SJSA1 (cell line): Measurements from ENCODE around the gene GABPB2. TPM values are rescaled to one million over a fixed set of nuclear protein-coding genes. Genes with fewer than 3 reads are reported as not detected.

Experiments used
- DNase-seq, 2 experiments: peaks; one replicate each; pipeline ENCODE4 v3.0.0-alpha.2; 2015 to 2020; ENCODE audit warnings: low spot score in 2 of 2, low read depth in 1 of 2
- H3K27ac ChIP-seq: fragments of 250-450 bp; sonication (Bioruptor Pico); 2 replicates; pipeline ENCODE4 v1.5.1; 2020; ENCODE audit warnings: mild to moderate bottlenecking, moderate library complexity
- H3K27me3 ChIP-seq: fragments of 250-450 bp; sonication (Bioruptor Pico); replicated peaks from 2 replicates; pipeline ENCODE4 v1.5.1; 2020; ENCODE audit warnings: mild to moderate bottlenecking, moderate library complexity
- H3K36me3 ChIP-seq: fragments of 250-450 bp; sonication (Bioruptor Pico); 2 replicates; pipeline ENCODE4 v1.5.1; 2020; ENCODE audit warnings: mild to moderate bottlenecking
- H3K4me1 ChIP-seq: fragments of 250-450 bp; sonication (Bioruptor Pico); replicated peaks from 2 replicates; pipeline ENCODE4 v1.6.1; 2021; ENCODE audit warnings: mild to moderate bottlenecking
- H3K4me3 ChIP-seq: fragments of 250-450 bp; sonication (Bioruptor Pico); 2 replicates; pipeline ENCODE4 v1.5.1; 2020; ENCODE audit warnings: mild to moderate bottlenecking
- H3K9me3 ChIP-seq: fragments of 250-450 bp; sonication (Bioruptor Pico); replicated peaks from 2 replicates; pipeline ENCODE4 v1.5.1; 2020; ENCODE audit warnings: mild to moderate bottlenecking
- total RNA-seq: library from RNA; depleted of rRNA; stranded (reverse); fragments of >200 nt; shearing (Covaris generic); gene quantifications from 2 replicates; pipeline ENCODE4 v1.2.3, GENCODE V29; 2014

GABPB2 gene
- total RNA-seq, 1 experiment from 2014 or later, result 9.3 TPM

- H3K4me3 ChIP-seq, result no peak overlapping the region
- no peaks in the 10 kb centered on the region for H3K27me3 ChIP-seq
- H3K27ac ChIP-seq, result no peak overlapping the region
- no peaks in the 10 kb centered on the region for H3K9me3 ChIP-seq
- peaks cover 19% of the 10 kb centered on the region for H3K4me1 ChIP-seq
- DNase-seq, result no peak
- H3K36me3 ChIP-seq, result peaks cover 53% of the 10 kb centered on the region
Observed at GRCh38 chr1:151050051-151050688, 20.4 kb upstream of the GABPB2 start.

DNA sequence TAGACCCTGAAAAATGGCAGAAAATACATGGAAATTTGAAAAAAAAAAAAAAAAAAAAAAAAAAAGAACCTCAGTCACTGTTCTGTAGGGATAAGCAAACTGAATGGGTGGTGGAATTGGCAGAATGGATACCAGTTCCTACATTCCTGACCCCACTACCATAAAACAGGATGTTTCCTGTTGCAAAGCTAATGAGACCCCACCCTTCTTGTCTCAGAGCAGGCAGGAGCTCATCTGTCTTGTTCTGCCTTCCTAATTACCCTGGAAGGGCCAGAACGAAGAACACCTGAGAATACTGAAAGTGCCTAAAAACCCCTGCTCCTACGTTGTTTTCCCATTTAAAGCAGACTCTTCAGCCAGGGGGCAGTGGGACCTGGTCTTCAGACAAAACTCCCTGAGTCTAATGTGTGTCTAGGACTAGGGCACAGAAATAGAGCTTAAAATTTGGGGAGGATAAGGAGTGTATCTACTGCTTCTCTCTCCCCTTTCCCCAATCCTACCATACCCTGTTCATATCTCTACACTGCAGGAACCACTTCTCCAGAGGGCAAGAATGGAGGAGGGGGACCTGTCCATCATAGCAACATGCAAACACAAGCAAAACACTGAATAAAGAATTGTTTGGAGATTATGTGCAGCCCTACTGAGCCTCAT is 19.1 kb upstream of the GABPB2 start:
- H3K27me3 ChIP-seq, result no peaks in the 10 kb centered on the region
- H3K4me1 ChIP-seq, result peaks cover 19% of the 10 kb centered on the region
- H3K36me3 ChIP-seq, result peaks cover 66% of the 10 kb centered on the region
- DNase-seq, result no peak
- no peak overlapping the region for H3K27ac ChIP-seq
- H3K9me3 ChIP-seq, result no peaks in the 10 kb centered on the region
- no peak overlapping the region for H3K4me3 ChIP-seq

DNA sequence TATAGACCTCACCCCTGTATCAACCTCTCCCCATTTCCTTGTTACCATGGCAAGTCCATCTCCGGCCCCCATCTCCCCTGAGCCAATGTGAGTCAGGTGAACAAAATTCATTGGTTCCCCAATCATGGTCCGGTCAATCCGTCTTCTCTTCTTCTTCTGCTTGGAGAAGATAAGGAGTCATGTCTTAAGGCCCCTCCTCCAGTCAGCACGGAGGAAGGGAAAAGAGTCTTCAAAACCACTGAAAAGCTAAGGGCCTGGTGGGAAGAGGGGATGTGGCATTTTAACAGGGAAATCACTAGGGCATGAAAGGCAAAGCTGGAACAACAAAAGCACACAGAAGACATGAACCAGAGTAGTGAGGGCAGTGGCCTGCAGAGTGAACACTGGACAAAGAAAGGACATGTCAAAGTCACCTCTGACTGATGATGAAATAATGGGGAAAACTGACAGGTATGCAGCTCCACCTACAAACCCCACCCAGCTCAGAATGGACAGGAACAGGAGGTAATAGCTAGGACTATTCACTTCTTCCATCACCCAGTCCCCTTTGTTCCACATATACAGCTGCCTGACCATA is 15.5 kb upstream of the GABPB2 start:
- no peaks in the 10 kb centered on the region for H3K9me3 ChIP-seq
- H3K4me1 ChIP-seq, result peaks cover 19% of the 10 kb centered on the region
- H3K27ac ChIP-seq, result no peak overlapping the region
- peaks cover 77% of the 10 kb centered on the region for H3K36me3 ChIP-seq
- no peak overlapping the region for H3K4me3 ChIP-seq
- H3K27me3 ChIP-seq, result no peaks in the 10 kb centered on the region
- no peak for DNase-seq

- H3K4me1 ChIP-seq, result peaks cover 19% of the 10 kb centered on the region
- H3K36me3 ChIP-seq, result peaks cover 73% of the 10 kb centered on the region
- no peak for DNase-seq
Observed at GRCh38 chr1:151055581-151055980, 15.0 kb upstream of the GABPB2 start.

DNA sequence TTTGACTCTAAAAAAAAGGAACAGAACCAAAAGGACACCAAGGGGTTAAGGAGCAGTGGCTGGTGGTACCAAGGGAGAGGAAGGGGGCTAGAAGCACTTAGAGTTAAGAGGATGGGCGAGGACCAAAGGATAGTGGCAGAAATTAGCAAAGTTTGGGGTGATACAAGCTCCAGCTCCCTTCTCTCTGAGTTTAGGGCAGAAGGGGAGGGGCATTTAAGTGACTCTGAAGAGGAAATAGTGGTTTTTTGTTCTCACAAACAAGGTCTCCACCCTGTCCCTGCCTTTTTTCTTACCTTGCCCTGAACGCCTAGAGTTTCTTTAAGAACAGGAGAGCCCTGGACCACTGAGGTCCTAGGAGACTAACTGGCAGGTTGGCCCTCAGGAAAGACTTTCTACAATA is 14.4 kb upstream of the GABPB2 start:
- Histone ChIP-seq H3K27me3 (no peaks in the 10 kb centered on the region), H3K4me1 (peaks cover 24% of the 10 kb centered on the region), H3K27ac (no peak overlapping the region), H3K9me3 (no peaks in the 10 kb centered on the region), H3K4me3 (no peak overlapping the region), H3K36me3 (peaks cover 68% of the 10 kb centered on the region)
- DNase-seq, result no peak

More at GRCh38 chr1:151055581-151055980, 15.0 kb upstream of the GABPB2 start:
- no peak overlapping the region for H3K27ac ChIP-seq
- no peaks in the 10 kb centered on the region for H3K9me3 ChIP-seq
- H3K27me3 ChIP-seq, result no peaks in the 10 kb centered on the region
- H3K4me3 ChIP-seq, result no peak overlapping the region

GRCh38 chr1:151058692-151059091 is 11.9 kb upstream of the GABPB2 start:
- H3K36me3 ChIP-seq, result peaks cover 48% of the 10 kb centered on the region
- peaks cover 31% of the 10 kb centered on the region for H3K4me1 ChIP-seq
- peak overlapping the region; percentile 84 for H3K27ac ChIP-seq
- no peaks in the 10 kb centered on the region for H3K9me3 ChIP-seq
- no peak for DNase-seq
- peak overlapping the region; percentile 79 for H3K4me3 ChIP-seq
- H3K27me3 ChIP-seq, result no peaks in the 10 kb centered on the region

DNA sequence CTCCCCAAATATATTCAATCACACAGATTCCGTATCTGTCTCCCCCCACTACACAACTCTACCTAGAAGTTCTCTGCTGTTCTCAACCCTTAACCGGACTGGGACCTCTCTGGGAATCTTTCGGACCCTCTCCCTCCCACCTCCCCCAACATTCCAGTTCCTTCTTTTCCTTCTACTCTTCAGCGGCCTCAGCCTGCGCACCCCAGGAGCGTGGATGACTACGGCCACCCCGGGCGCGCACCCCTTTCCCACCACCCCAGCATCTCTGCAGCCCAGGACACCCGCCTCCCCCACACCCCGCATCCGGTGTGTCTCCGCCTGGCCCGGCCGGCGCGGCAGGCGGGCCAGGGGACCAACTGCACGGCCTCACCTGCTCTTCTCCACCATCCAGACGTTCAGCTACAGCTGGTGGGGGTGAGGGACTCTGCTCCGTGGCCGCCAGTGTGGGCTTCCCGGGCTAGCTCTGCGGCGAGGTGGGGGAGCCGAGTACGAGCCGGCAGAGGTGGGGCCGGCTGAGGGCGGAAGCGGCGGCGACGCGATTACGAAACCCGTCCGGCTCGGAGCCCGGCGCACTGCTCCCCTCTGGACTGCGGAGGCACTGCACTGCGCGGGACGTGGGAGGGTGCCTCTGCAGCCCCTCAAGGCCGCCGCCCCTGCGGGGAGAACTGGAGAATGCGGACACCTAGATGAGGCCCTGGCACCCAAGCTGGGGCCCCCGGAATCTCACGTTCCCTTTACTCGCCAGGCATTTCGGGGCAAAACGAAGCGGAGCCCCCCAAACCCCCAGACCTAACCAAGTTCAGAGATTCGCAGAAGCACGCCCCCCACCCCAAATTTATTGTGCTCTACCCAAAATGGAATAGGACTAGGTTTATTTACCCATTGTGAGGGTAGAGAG is 11.2 kb upstream of the GABPB2 start, which contains the start of gene CDC42SE1:
Gene CDC42SE1 (minus strand): TSS at position 514 of the 898 bp plus-strand sequence. CDS start 3,892 bp downstream, outside the sequence.
- peak; percentile 89 to 90 for DNase-seq
- peaks cover 31% of the 10 kb centered on the region for H3K4me1 ChIP-seq
- H3K36me3 ChIP-seq, result peaks cover 41% of the 10 kb centered on the region
- no peaks in the 10 kb centered on the region for H3K27me3 ChIP-seq
- peak within 1 kb of the TSS; percentile 84 for H3K27ac ChIP-seq
- peak within 1 kb of the TSS; percentile 79 for H3K4me3 ChIP-seq
- no peaks in the 10 kb centered on the region for H3K9me3 ChIP-seq

GRCh38 chr1:151060007-151060656 is 10.4 kb upstream of the GABPB2 start, which contains the start of gene MLLT11:
Gene MLLT11 (plus strand): TSS chr1:151060397. CDS start chr1:151067225, 6,828 bp downstream.
- peaks cover 34% of the 10 kb centered on the region for H3K36me3 ChIP-seq
- peak; percentile 73 to 76 for DNase-seq
- no peaks in the 10 kb centered on the region for H3K9me3 ChIP-seq
- peaks cover 31% of the 10 kb centered on the region for H3K4me1 ChIP-seq
- H3K4me3 ChIP-seq, result peak within 1 kb of the TSS; percentile 79
- no peaks in the 10 kb centered on the region for H3K27me3 ChIP-seq
- H3K27ac ChIP-seq, result peak within 1 kb of the TSS; percentile 84

DNA sequence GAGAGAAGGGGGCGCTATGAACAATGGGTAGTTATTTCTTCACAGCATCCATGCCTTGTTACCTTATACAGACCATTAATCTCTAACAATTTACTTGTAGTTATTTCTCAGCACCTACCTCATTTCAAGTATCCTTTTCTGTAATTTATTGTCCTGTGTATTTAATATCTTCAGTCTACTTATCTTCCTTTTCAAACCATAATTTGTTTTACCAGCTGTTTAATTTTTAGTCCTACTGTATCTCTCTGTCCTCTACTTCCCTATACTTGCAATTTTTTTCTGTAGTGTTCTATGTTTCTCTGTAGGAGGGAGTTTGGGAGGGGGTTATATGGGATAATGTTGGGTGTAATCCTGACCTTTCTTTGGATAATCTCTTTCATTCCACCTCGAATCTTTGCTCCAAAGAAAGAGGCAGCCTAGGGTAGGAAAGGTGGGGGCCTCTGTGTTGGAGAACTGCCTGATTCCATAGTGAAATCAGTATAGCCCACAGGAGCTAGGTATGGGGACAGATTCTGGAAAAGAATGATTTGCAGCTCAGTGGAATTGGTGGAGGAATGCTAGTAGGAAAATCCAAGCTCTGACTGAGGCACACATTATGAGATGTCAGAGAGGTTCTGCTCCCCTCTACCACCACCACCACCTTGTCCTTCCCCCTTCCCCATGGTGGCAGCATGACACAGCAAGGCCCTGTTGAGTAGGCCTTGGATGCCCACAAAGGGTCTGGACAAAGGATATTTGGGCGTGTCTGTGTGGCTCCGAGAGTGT is 9.7 kb upstream of the GABPB2 start:
- Histone ChIP-seq H3K4me1 (peaks cover 31% of the 10 kb centered on the region), H3K4me3 (peak overlapping the region; percentile 79), H3K9me3 (no peaks in the 10 kb centered on the region), H3K27me3 (no peaks in the 10 kb centered on the region), H3K36me3 (peaks cover 27% of the 10 kb centered on the region), H3K27ac (peak overlapping the region; percentile 84)
- DNase-seq, result peak in 1 of 2 experiments; percentile 39

DNA sequence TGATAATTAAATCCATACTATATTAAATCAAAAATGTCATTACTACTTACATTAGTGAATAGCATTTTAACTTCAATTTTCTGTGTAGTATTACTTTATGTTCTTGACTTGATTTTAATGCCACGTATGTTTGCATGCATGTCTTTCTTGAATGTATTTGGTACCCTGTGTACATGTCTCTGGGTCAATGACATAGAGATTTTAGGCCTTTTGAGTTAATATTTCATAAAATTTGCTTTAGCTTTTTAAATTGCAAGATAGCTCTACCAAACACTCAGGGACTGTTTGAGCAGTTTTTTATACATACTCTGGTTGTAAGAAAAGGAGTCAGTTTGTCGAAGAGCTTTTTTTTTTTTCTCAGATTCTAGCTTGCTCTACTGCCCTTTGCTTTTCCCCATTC is 8.9 kb upstream of the GABPB2 start:
- Histone ChIP-seq H3K36me3 (peaks cover 18% of the 10 kb centered on the region), H3K9me3 (no peaks in the 10 kb centered on the region), H3K27me3 (no peaks in the 10 kb centered on the region), H3K4me1 (peaks cover 30% of the 10 kb centered on the region), H3K4me3 (no peak overlapping the region), H3K27ac (peak overlapping the region; percentile 84)
- no peak for DNase-seq

DNA sequence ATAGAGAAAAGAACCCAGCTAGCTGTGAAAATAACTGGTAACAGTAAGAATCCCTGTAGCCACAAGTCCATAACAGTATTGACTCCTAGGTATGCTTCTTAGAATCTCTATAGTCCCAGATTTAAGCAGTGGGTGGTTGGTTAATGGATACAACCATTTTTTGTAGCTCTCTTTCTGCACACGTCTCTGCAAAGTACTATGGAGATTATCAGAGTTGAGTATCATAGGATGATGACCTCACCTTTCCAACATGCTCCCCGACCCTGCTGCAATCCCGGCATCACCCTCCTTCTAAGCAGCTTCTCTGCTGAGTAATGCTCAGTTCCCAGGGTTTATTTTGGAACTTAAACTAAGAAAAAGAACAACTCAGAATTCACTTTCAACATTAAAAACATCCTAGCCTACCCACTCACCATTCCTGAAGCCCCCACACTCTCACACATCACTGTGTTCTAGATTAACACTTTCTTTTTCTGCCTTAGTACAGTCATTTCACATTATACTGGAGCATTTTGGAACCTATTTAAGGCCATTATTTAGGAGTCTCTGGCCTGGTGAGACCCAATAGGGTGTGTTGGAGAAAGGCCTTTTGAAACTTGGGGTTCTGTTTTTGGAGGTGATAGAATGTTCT is 7.7 kb upstream of the GABPB2 start:
- DNase-seq, result peak; percentile 36 to 65
- Histone ChIP-seq H3K9me3 (no peaks in the 10 kb centered on the region), H3K27ac (peak overlapping the region; percentile 71), H3K4me3 (no peak overlapping the region), H3K27me3 (no peaks in the 10 kb centered on the region), H3K4me1 (peaks cover 19% of the 10 kb centered on the region), H3K36me3 (0 out of 2 replicates have a peak, but pooled peaks cover 9% of the 10 kb centered on the region)

DNA sequence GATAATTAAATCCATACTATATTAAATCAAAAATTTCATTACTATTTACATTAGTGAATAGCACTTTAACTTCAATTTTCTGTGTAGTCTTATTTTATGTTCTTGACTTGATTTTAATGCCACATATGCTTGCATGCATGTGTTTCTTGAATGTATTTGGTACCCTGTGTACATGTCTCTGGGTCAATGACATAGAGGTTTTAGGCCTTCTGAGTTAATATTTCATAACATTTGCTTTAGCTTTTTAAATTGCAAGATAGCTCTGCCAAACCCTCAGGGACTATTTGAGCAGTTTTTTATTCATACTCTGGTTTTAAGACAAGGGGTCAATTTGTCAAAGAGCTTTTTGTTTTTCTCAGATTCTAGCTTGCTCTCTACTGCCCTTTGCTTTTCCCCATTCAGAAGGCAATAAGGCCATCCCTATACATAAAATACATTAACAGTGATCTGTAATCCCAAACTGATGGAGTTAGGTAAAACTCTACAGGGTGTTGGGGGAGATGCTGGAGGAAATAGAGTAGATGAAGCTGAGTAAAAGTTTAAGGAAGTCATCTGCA is 5.4 kb upstream of the GABPB2 start:
- Histone ChIP-seq H3K27ac (no peak overlapping the region), H3K4me3 (no peak overlapping the region), H3K4me1 (peaks cover 16% of the 10 kb centered on the region), H3K27me3 (no peaks in the 10 kb centered on the region), H3K36me3 (peaks cover 13% of the 10 kb centered on the region), H3K9me3 (no peaks in the 10 kb centered on the region)
- DNase-seq, result no peak
